Measurements from ENCODE around the gene TEKTIP1. TPM values are rescaled to one million over a fixed set of nuclear protein-coding genes. Genes with fewer than 3 reads are reported as not detected.

The TEKTIP1 gene
- total RNA-seq, 6 donors from 2014 or later: 1.6 to 7.3 (median 6.2) TPM; not detected in 3

- no peaks in the 10 kb centered on the region for H3K9me3 ChIP-seq
- H3K27me3 ChIP-seq: peaks cover 0 to 17% (median 8%) of the 10 kb centered on the region in 4 donors
- H3K4me3 ChIP-seq: peak within 1 kb of the TSS; percentile 8 to 55 (median 40)
- ATAC-seq (ENCODE audit: low FRiP score in 2 of 2) (no peak), DNase-seq (peak in 1 of 2 donors; percentile 86)
- no peak for TF ChIP-seq POLR2AphosphoS5 (IDR thresholded peaks at IDR 0.05)
- TF ChIP-seq CTCF (IDR thresholded peaks at IDR 0.05): no peak
- no peak for TF ChIP-seq POLR2A (IDR thresholded peaks at IDR 0.05)
- TF ChIP-seq EP300 (IDR thresholded peaks at IDR 0.05): no peak
- H3K36me3 ChIP-seq: peaks cover 0 to 8% (median 0%) of the 10 kb centered on the region in 4 donors
- 2 to 11% methylated on average over 17 to 21 of the region's 84 CpGs for WGBS, 2 donors
- peaks cover 8 to 22% (median 10%) of the 10 kb centered on the region in 4 donors for H3K4me1 ChIP-seq
- peak within 1 kb of the TSS in 3 of 4 donors; percentile 5 to 70 (median 44) for H3K27ac ChIP-seq
These were observed 46.5 kb downstream of the TEKTIP1 start, which contains the start of gene GIPC3 for GRCh38 chr19:3585301-3586126. GIPC3 (plus strand) TSS chr19:3585478; CDS start chr19:3585598, 120 bp downstream.

- H3K4me1 ChIP-seq: peaks cover 8 to 22% (median 10%) of the 10 kb centered on the region in 4 donors
- ATAC-seq (ENCODE audit: low FRiP score in 2 of 2): no peak
- no peaks in the 10 kb centered on the region for H3K9me3 ChIP-seq
- DNase-seq: no peak
- 29 to 47% methylated on average over 6 to 16 of the region's 16 CpGs for WGBS, 2 donors
- H3K27me3 ChIP-seq: peaks cover 0 to 17% (median 8%) of the 10 kb centered on the region in 4 donors
- TF ChIP-seq POLR2A (IDR thresholded peaks at IDR 0.05) (no peak), CTCF (IDR thresholded peaks at IDR 0.05) (peak in 5 of 6 experiments; percentile 25 to 52 (median 47)), EP300 (IDR thresholded peaks at IDR 0.05) (no peak)
- peaks cover 0 to 8% (median 0%) of the 10 kb centered on the region in 4 donors for H3K36me3 ChIP-seq
- peak overlapping the region in 3 of 4 donors; percentile 5 to 70 (median 44) for H3K27ac ChIP-seq
- H3K4me3 ChIP-seq: peak overlapping the region; percentile 8 to 55 (median 40)
These were observed 47.2 kb downstream of the TEKTIP1 start for GRCh38 chr19:3586127-3586626.

- Histone ChIP-seq H3K27me3 (peaks cover 0 to 17% (median 8%) of the 10 kb centered on the region in 4 donors), H3K4me1 (peaks cover 8 to 22% (median 10%) of the 10 kb centered on the region in 4 donors), H3K27ac (no peak overlapping the region), H3K36me3 (peaks cover 0 to 8% (median 0%) of the 10 kb centered on the region in 4 donors), H3K4me3 (no peak overlapping the region), H3K9me3 (no peaks in the 10 kb centered on the region)
- ATAC-seq (ENCODE audit: low FRiP score in 2 of 2) (peak in 1 of 2 donors; percentile 4), DNase-seq (peak in 1 of 2 donors; percentile 59)
- WGBS, 2 donors: 75 to 77% methylated on average over 30 to 31 of the region's 31 CpGs
- TF ChIP-seq EP300 (IDR thresholded peaks at IDR 0.05): no peak
- no peak for TF ChIP-seq POLR2AphosphoS5 (IDR thresholded peaks at IDR 0.05)
- no peak for TF ChIP-seq CTCF (IDR thresholded peaks at IDR 0.05)
- no peak for TF ChIP-seq POLR2A (IDR thresholded peaks at IDR 0.05)
These were observed 47.9 kb downstream of the TEKTIP1 start for GRCh38 chr19:3586707-3587346.

- peaks cover 0 to 8% (median 0%) of the 10 kb centered on the region in 4 donors for H3K36me3 ChIP-seq
- DNase-seq (no peak), ATAC-seq (ENCODE audit: low FRiP score in 2 of 2) (no peak)
- H3K27me3 ChIP-seq: peaks cover 0 to 17% (median 8%) of the 10 kb centered on the region in 4 donors
- 88 to 96% methylated on average over 7 to 10 of the region's 11 CpGs for WGBS, 2 donors
- H3K27ac ChIP-seq: no peak overlapping the region
- H3K9me3 ChIP-seq: no peaks in the 10 kb centered on the region
- H3K4me1 ChIP-seq: peaks cover 8 to 22% (median 10%) of the 10 kb centered on the region in 4 donors
- no peak for TF ChIP-seq POLR2AphosphoS5 (IDR thresholded peaks at IDR 0.05)
- no peak for TF ChIP-seq POLR2A (IDR thresholded peaks at IDR 0.05)
- no peak overlapping the region for H3K4me3 ChIP-seq
These were observed 50.5 kb downstream of the TEKTIP1 start for GRCh38 chr19:3589439-3589838.

GRCh38 chr19:3589949-3590348 lies 51.0 kb downstream of the TEKTIP1 start:
- WGBS, 2 donors: 94 to 100% methylated on average over 1 to 22 of the region's 22 CpGs
- Histone ChIP-seq H3K4me3 (no peak overlapping the region), H3K27me3 (peaks cover 0 to 17% (median 8%) of the 10 kb centered on the region in 4 donors), H3K36me3 (peaks cover 0 to 8% (median 0%) of the 10 kb centered on the region in 4 donors), H3K9me3 (no peaks in the 10 kb centered on the region), H3K4me1 (peaks cover 8 to 21% (median 10%) of the 10 kb centered on the region in 4 donors), H3K27ac (no peak overlapping the region)
- DNase-seq (peak in 1 of 2 donors; percentile 75), ATAC-seq (ENCODE audit: low FRiP score in 2 of 2) (no peak)
- TF ChIP-seq CTCF (IDR thresholded peaks at IDR 0.05) (no peak), EP300 (IDR thresholded peaks at IDR 0.05) (no peak), POLR2AphosphoS5 (IDR thresholded peaks at IDR 0.05) (no peak), POLR2A (IDR thresholded peaks at IDR 0.05) (no peak)

Data from upper lobe of left lung (tissue), 6 donors.